HepG2 (cell line): ENCODE results near the gene CAMK1. TPM values are rescaled to one million over a fixed set of nuclear protein-coding genes. Genes with fewer than 3 reads are reported as not detected.

Source experiments
- CBX2 ChIP-seq, 2 experiments: fragments of 200-600 bp in 1 of 2; sonication (generic); formaldehyde crosslinking in 1 of 2; IDR thresholded peaks; 2 replicates each; pipeline versions ENCODE4 v1.7.0 to v1.8.1; 2018 to 2022; ENCODE audit warnings: low read depth in 2 of 2, low read length in 1 of 2, mild to moderate bottlenecking in 1 of 2, missing genetic modification reagents in 1 of 2
- GABPA ChIP-seq, 2 experiments: IDR thresholded peaks; 2 replicates each; pipeline ENCODE4 v1.6.1; 2011 to 2016; ENCODE audit warnings: low read depth in 2 of 2, low read length in 1 of 2, missing biosample characterization in 1 of 2, missing genetic modification characterization in 1 of 2
- ISX ChIP-seq: sonication (generic); formaldehyde crosslinking; conservative IDR thresholded peaks from 2 replicates; pipeline ENCODE4 v1.5.0; 2020; ENCODE audit warnings: missing genetic modification reagents
- KMT2B ChIP-seq: IDR thresholded peaks from 2 replicates; pipeline ENCODE4 v1.6.1; 2016; ENCODE audit warnings: missing genetic modification reagents, missing compliant biosample characterization
- PRMT3 ChIP-seq: sonication (generic); formaldehyde crosslinking; IDR thresholded peaks from 2 replicates; pipeline ENCODE4 v1.8.1; 2022; ENCODE audit warnings: low read depth, mild to moderate bottlenecking, moderate library complexity, missing genetic modification reagents, borderline replicate concordance
- RERE ChIP-seq: IDR thresholded peaks from 2 replicates; pipeline ENCODE4 v1.6.1; 2016; ENCODE audit warnings: low read depth, missing genetic modification reagents, missing compliant biosample characterization
- ZIK1 ChIP-seq: sonication (generic); formaldehyde crosslinking; IDR thresholded peaks from 2 replicates; pipeline ENCODE4 v1.5.0; 2020; ENCODE audit warnings: mild to moderate bottlenecking, low read depth, missing genetic modification reagents, borderline replicate concordance
- ZNF225 ChIP-seq: sonication (generic); formaldehyde crosslinking; IDR thresholded peaks from 2 replicates; pipeline ENCODE4 v1.4.0; 2020; ENCODE audit warnings: mild to moderate bottlenecking, missing genetic modification reagents
- ZNF672 ChIP-seq: sonication (generic); formaldehyde crosslinking; IDR thresholded peaks from 2 replicates; pipeline ENCODE4 v1.8.1; 2022; ENCODE audit warnings: missing genetic modification reagents
- polyA plus RNA-seq, 8 experiments: library from polyadenylated mRNA; depleted of rRNA in 3 of 8; stranded (reverse) in 7 of 8; unstranded in 1 of 8; fragments of >200 nt; fragmentation: Illumina TruSeq in 4 of 8; extraction: Trizol in 4 of 8; gene quantifications; 2 replicates each; pipeline versions ENCODE4 v1.2.1 to v1.2.3, GENCODE V29; 2011 to 2016; ENCODE audit warnings: low read depth in 4 of 8, missing spikeins in 1 of 8, mixed read lengths in 1 of 8; ENCODE audit not compliant: insufficient read depth in 1 of 8
- total RNA-seq, 5 experiments: library from RNA; depleted of rRNA; stranded (reverse); fragments of >200 nt; fragmentation: Illumina TruSeq; extraction: Trizol; gene quantifications; 2 replicates each; pipeline ENCODE4 v1.2.3, GENCODE V29; 2016; ENCODE audit warnings: low read depth in 1 of 5
- TF ChIP-seq, protein P1 (sequence below): sonication (generic); formaldehyde crosslinking; IDR thresholded peaks from 2 replicates; pipeline ENCODE4 v1.5.1; 2020; ENCODE audit warnings: missing genetic modification reagents, mild to moderate bottlenecking, borderline replicate concordance

CAMK1 gene
- total and polyA plus RNA-seq, 2 of the 13 experiments (the other 11 are each of a cell fraction or from before 2014, with no cell fraction given), result 26.4 to 53.3 TPM

GRCh38 chr3:9749645-9750555 is 19.8 kb downstream of the CAMK1 start, which contains the start of gene OGG1 (continued):
- TF ChIP-seq RERE (CRISPR knock-in tag) (no peak), ZNF225 (CRISPR knock-in tag) (peak; percentile 62; the same call in 1 of the 2 replicates), ZIK1 (CRISPR knock-in tag) (no peak), GABPA (IDR thresholded peaks at IDR 0.05; ENCODE audit: low read depth, low read length) (peak; percentile 63), GABPA (CRISPR knock-in tag; IDR thresholded peaks at IDR 0.05; ENCODE audit: low read depth) (peak; percentile 93), KMT2B (peak; percentile 74), ISX (CRISPR knock-in tag) (no peak), ZNF672 (no peak), PRMT3 (CRISPR knock-in tag) (no peak), CBX2 (IDR thresholded peaks at IDR 0.05; ENCODE audit: low read depth, low read length) (no peak), CBX2 (CRISPR knock-in tag; IDR thresholded peaks at IDR 0.05; ENCODE audit: low read depth) (no peak)
- TF ChIP-seq, protein P1, sequence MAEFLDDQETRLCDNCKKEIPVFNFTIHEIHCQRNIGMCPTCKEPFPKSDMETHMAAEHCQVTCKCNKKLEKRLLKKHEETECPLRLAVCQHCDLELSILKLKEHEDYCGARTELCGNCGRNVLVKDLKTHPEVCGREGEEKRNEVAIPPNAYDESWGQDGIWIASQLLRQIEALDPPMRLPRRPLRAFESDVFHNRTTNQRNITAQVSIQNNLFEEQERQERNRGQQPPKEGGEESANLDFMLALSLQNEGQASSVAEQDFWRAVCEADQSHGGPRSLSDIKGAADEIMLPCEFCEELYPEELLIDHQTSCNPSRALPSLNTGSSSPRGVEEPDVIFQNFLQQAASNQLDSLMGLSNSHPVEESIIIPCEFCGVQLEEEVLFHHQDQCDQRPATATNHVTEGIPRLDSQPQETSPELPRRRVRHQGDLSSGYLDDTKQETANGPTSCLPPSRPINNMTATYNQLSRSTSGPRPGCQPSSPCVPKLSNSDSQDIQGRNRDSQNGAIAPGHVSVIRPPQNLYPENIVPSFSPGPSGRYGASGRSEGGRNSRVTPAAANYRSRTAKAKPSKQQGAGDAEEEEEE (CRISPR knock-in tag), result no peak
